ENCODE measurements around the gene FAM53B.

DNA sequence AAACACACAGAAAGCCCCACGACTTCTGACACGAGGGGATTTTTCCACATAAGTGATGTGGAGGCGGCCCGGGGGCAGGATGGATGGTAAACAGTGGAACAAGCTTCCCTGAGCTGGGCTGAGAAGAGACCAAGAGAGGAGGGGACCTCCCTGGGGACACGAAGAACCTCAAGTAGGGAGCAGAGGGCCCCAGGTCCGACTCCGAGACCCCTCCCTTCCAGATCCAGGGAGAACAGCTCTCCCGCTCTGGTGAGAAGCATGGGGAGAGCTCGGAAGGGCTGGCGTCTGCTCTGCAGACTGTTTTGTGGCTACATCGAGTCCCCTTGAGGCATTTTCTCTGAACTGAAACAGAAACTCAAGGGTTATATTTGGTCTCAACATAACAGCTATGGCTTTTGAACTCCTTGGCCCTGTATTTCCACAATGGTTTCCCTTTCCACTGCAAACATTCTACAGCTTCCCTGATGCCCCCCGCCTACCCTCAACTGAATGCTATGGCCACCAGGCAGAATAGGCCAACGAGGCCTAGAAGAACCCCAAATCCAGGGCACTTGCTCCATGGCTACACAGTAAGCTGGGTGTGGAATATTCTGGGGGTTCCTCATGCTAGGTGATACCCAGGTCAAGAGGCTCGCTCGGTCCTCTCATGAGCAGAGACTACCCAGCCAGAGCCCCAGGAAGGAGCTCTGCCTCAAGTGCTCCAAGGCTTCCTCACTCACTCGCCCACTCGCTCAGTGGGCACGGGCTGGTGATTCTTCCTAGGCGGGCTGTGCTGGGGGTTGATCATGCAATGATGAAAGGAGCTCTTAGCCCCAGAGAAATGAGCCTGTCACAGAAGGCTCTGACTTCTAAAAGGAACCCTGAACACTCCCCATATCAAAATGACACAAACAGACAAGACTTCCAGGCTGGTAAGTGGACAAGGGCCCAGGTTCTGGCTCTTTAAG lies 47.5 kb downstream of the FAM53B start:
- TF ChIP-seq CTCF (IDR thresholded peaks at IDR 0.05 in 4 of 5, conservative IDR thresholded peaks at IDR 0.05 in 1 of 5) = no peak
- no peak for TF ChIP-seq POLR2A (IDR thresholded peaks at IDR 0.05)

All from gastrocnemius medialis (tissue), 4 donors.